ENCODE results near the gene SLC25A27. TPM values are rescaled to one million over a fixed set of nuclear protein-coding genes. Genes with fewer than 3 reads are reported as not detected.

SLC25A27 gene
- polyA plus RNA-seq, 1 donor (not counting 4 experiments of a cell fraction or from before 2014, with no cell fraction given) = 10.4 TPM

DNA sequence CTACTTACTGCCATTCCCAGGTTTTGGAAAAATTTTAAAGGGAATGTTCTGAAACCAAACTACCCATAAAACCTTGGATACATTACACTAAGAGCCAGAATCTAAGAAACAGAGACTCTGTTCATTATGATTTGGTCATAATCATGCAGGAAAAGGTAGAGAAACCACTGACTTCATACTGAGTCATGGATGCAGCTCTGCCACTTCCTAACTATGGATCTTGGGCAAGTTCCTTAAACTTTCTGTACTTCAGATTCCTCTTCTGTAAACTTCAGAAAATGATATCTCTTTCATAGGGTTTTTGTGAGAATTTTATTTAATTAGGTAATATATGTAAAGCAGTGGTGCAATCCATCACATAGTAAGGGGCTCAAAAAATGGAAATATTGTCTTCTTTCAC is 62.4 kb downstream of the SLC25A27 start:
- Histone ChIP-seq H3K9ac (ENCODE audit: control insufficient read depth, extremely low read depth, insufficient read depth, low read length) (no peak overlapping the region), H3K27ac (ENCODE audit: control insufficient read depth, insufficient read depth, low read length) (peak overlapping the region; percentile 24), H3K9me1 (ENCODE audit: control insufficient read depth, extremely low read depth, insufficient read depth, low read length) (no peaks in the 10 kb centered on the region), H3K27me3 (ENCODE audit: control insufficient read depth, extremely low read depth, insufficient read depth, low read length) (no peaks in the 10 kb centered on the region), H4K20me1 (ENCODE audit: control insufficient read depth, extremely low read depth, insufficient read depth, low read length) (peaks cover 2% of the 10 kb centered on the region), H3K4me3 (ENCODE audit: control insufficient read depth in 2 of 3, extremely low read depth in 1 of 3, insufficient read depth in 2 of 3, low read depth in 1 of 3, low read length in 3 of 3) (no peak overlapping the region), H3K79me2 (ENCODE audit: control insufficient read depth, insufficient read depth, low read length) (no peaks in the 10 kb centered on the region), H3K4me2 (ENCODE audit: control insufficient read depth, extremely low read depth, insufficient read depth, low read depth, low read length) (peak overlapping the region; percentile 51), H2AFZ (ENCODE audit: control insufficient read depth, low read length) (no peak overlapping the region), H3K9me3 (ENCODE audit: control insufficient read depth, low read depth, low read length) (no peaks in the 10 kb centered on the region), H3K4me1 (ENCODE audit: control insufficient read depth, extremely low read depth, insufficient read depth, low read length) (peaks cover 16% of the 10 kb centered on the region), H3K36me3 (ENCODE audit: control insufficient read depth in 2 of 2, extremely low read depth in 1 of 2, insufficient read depth in 2 of 2, low read length in 2 of 2) (no peaks in the 10 kb centered on the region)
- TF ChIP-seq EZH2 (IDR thresholded peaks at IDR 0.05; ENCODE audit: low read length) = no peak
- TF ChIP-seq, protein P1, sequence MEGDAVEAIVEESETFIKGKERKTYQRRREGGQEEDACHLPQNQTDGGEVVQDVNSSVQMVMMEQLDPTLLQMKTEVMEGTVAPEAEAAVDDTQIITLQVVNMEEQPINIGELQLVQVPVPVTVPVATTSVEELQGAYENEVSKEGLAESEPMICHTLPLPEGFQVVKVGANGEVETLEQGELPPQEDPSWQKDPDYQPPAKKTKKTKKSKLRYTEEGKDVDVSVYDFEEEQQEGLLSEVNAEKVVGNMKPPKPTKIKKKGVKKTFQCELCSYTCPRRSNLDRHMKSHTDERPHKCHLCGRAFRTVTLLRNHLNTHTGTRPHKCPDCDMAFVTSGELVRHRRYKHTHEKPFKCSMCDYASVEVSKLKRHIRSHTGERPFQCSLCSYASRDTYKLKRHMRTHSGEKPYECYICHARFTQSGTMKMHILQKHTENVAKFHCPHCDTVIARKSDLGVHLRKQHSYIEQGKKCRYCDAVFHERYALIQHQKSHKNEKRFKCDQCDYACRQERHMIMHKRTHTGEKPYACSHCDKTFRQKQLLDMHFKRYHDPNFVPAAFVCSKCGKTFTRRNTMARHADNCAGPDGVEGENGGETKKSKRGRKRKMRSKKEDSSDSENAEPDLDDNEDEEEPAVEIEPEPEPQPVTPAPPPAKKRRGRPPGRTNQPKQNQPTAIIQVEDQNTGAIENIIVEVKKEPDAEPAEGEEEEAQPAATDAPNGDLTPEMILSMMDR (optimal IDR thresholded peaks at IDR 0.05 in 1 of 3, IDR thresholded peaks at IDR 0.05 in 1 of 3, conservative IDR thresholded peaks at IDR 0.05 in 1 of 3; ENCODE audit: extremely low read depth in 1 of 3, insufficient read depth in 2 of 3, low read length in 3 of 3) = no peak
- FAIRE-seq = peak; percentile 90
- dilution Hi-C loops (cut with MboI; ENCODE audit: extremely low pct_ligation_motif_present, low sequenced_read_pairs) = no loop called here
- no peak for DNase-seq (ENCODE audit: low read depth, low spot score)

DNA sequence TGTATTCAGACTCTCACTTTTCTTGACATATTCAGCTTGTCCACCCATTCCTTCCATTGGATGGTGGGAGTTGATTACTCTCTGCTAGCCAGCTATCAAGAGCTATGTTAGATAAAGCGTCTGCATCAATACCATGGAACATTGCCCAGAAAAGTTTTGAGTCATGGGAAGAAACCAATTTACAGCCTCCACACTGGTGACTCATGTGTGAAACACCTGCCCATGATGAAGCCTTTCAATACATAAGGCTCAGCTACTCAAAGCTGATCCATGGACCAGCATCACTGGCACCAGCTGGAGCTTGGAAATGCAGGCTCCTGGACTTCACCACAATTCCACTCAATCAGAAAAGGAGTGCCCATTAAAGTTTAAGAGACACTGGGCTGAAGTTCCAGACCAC is 66.3 kb downstream of the SLC25A27 start:
- Histone ChIP-seq H3K27me3 (ENCODE audit: control insufficient read depth, extremely low read depth, insufficient read depth, low read length) (no peaks in the 10 kb centered on the region), H3K9ac (ENCODE audit: control insufficient read depth, extremely low read depth, insufficient read depth, low read length) (no peak overlapping the region), H3K4me3 (ENCODE audit: control insufficient read depth in 2 of 3, extremely low read depth in 1 of 3, insufficient read depth in 2 of 3, low read depth in 1 of 3, low read length in 3 of 3) (no peak overlapping the region), H3K4me2 (ENCODE audit: control insufficient read depth, extremely low read depth, insufficient read depth, low read depth, low read length) (no peak overlapping the region), H3K4me1 (ENCODE audit: control insufficient read depth, extremely low read depth, insufficient read depth, low read length) (peaks cover 16% of the 10 kb centered on the region), H4K20me1 (ENCODE audit: control insufficient read depth, extremely low read depth, insufficient read depth, low read length) (peaks cover 2% of the 10 kb centered on the region), H3K79me2 (ENCODE audit: control insufficient read depth, insufficient read depth, low read length) (no peaks in the 10 kb centered on the region), H2AFZ (ENCODE audit: control insufficient read depth, low read length) (no peak overlapping the region), H3K36me3 (ENCODE audit: control insufficient read depth in 2 of 2, extremely low read depth in 1 of 2, insufficient read depth in 2 of 2, low read length in 2 of 2) (no peaks in the 10 kb centered on the region), H3K27ac (ENCODE audit: control insufficient read depth, insufficient read depth, low read length) (no peak overlapping the region), H3K9me1 (ENCODE audit: control insufficient read depth, extremely low read depth, insufficient read depth, low read length) (no peaks in the 10 kb centered on the region), H3K9me3 (ENCODE audit: control insufficient read depth, low read depth, low read length) (no peaks in the 10 kb centered on the region)
- TF ChIP-seq, protein P1 (optimal IDR thresholded peaks at IDR 0.05 in 1 of 3, IDR thresholded peaks at IDR 0.05 in 1 of 3, conservative IDR thresholded peaks at IDR 0.05 in 1 of 3; ENCODE audit: extremely low read depth in 1 of 3, insufficient read depth in 2 of 3, low read length in 3 of 3) = no peak
- no peak for TF ChIP-seq EZH2 (IDR thresholded peaks at IDR 0.05; ENCODE audit: low read length)
- FAIRE-seq (peak; percentile 100), DNase-seq (ENCODE audit: low read depth, low spot score) (peak; percentile 71)
- dilution Hi-C loops (cut with MboI; ENCODE audit: extremely low pct_ligation_motif_present, low sequenced_read_pairs) = no loop called here

Data from keratinocyte (primary cell).